CD4-positive, alpha-beta T cell (primary cell): ENCODE data around the gene CRTC1. TPM values are rescaled to one million over a fixed set of nuclear protein-coding genes. Genes with fewer than 3 reads are reported as not detected.

Source experiments
- ATAC-seq: fragments of 200-7000 bp; cut with Tn5 transposase; one replicate; pipeline ENCODE4 v1.10.0; 2022; ENCODE audit warnings: mild to moderate bottlenecking; ENCODE audit not compliant: poor library complexity
- CTCF ChIA-PET: fragments of 350-600 bp; sonication (Branson Sonifier 250); formaldehyde crosslinking; loops from one replicate; lab custom pipeline; 2021; ENCODE audit warnings: antibody characterized with exemption, inconsistent platforms; lab: Charles Lee
- POLR2A ChIA-PET: fragments of 350-600 bp; sonication (Branson Sonifier 250); formaldehyde crosslinking; loops from one replicate; lab custom pipeline; 2021; ENCODE audit warnings: antibody characterized with exemption, inconsistent platforms; lab: Charles Lee
- DNase-seq, 14 experiments: peaks; one replicate each; pipeline ENCODE4 v3.0.0-alpha.2; 2013 to 2020; ENCODE audit warnings: mixed read lengths in 2 of 14
- H3K27ac ChIP-seq, 2 donors: one replicate each; pipeline versions ENCODE4 v1.5.1 to v1.7.0; 2013; ENCODE audit warnings: low read length in 2 of 2, low read depth in 1 of 2, mild to moderate bottlenecking in 1 of 2
- H3K27me3 ChIP-seq, 2 experiments: 1 replicate in 1 of 2; 2 replicates in 1 of 2; pipeline versions ENCODE4 v1.6.1 to v1.7.0; 2013; ENCODE audit warnings: low read length in 2 of 2, control low read depth in 1 of 2, mild to moderate bottlenecking in 1 of 2, moderate library complexity in 1 of 2; ENCODE audit not compliant: insufficient read depth in 2 of 2, control insufficient read depth in 1 of 2
- H3K36me3 ChIP-seq: one replicate; pipeline ENCODE4 v1.6.1; 2013; ENCODE audit warnings: low read length, control low read depth; ENCODE audit not compliant: insufficient read depth
- H3K4me1 ChIP-seq: one replicate; pipeline ENCODE4 v1.6.1; 2013; ENCODE audit warnings: low read length, control low read depth; ENCODE audit not compliant: insufficient read depth
- H3K4me3 ChIP-seq: one replicate; pipeline ENCODE4 v1.5.1; 2013; ENCODE audit warnings: mild to moderate bottlenecking, low read length, moderate library complexity
- H3K9me3 ChIP-seq, 2 experiments: 1 replicate in 1 of 2; 2 replicates in 1 of 2; pipeline versions ENCODE4 v1.6.1 to v1.7.0; 2013; ENCODE audit warnings: low read length in 2 of 2, mild to moderate bottlenecking in 2 of 2, control low read depth in 1 of 2, moderate library complexity in 1 of 2; ENCODE audit not compliant: control insufficient read depth in 1 of 2, insufficient read depth in 1 of 2
- H3K27ac Mint-ChIP-seq: one replicate; pipeline ENCODE4 v1.8.0; 2020; ENCODE audit warnings: mixed read lengths
- H3K27me3 Mint-ChIP-seq: one replicate; pipeline ENCODE4 v1.8.0; 2021; ENCODE audit warnings: mixed read lengths
- H3K36me3 Mint-ChIP-seq: one replicate; pipeline ENCODE4 v1.8.0; 2021; ENCODE audit warnings: low read depth, mixed read lengths
- H3K4me1 Mint-ChIP-seq: one replicate; pipeline ENCODE4 v1.8.0; 2021; ENCODE audit warnings: low read depth, mixed read lengths
- H3K4me3 Mint-ChIP-seq: one replicate; pipeline ENCODE4 v1.8.0; 2020; ENCODE audit warnings: mild to moderate bottlenecking, mixed read lengths
- H3K9me3 Mint-ChIP-seq: one replicate; pipeline ENCODE4 v1.8.0; 2020; ENCODE audit warnings: mixed read lengths
- intact Hi-C, 2 experiments: fragments of 100-400 bp; cut with DNase I in 1 of 2; cut with micrococcal nuclease in 1 of 2; formaldehyde crosslinking; loops; one replicate each; pipeline versions ENCODE4 v1.15.1 to v1.9.0; 2023 to 2025; cut with DNase I, micrococcal nuclease
- total RNA-seq, 174 experiments: library from RNA in 2 of 174; stranded (reverse) in 2 of 174; gene quantifications; one replicate each; pipeline ENCODE4 v1.2.3 and lab custom pipeline; 2021 to 2026
- TF ChIP-seq, protein P1 (sequence below): fragments of 200-600 bp; IDR thresholded peaks from one replicate; pipeline ENCODE4 v1.8.0; 2022; ENCODE audit warnings: antibody characterized with exemption, mild to moderate bottlenecking

Gene CRTC1
- total RNA-seq, 2 experiments from 2014 or later: 11.8 to 12.2 TPM

DNA sequence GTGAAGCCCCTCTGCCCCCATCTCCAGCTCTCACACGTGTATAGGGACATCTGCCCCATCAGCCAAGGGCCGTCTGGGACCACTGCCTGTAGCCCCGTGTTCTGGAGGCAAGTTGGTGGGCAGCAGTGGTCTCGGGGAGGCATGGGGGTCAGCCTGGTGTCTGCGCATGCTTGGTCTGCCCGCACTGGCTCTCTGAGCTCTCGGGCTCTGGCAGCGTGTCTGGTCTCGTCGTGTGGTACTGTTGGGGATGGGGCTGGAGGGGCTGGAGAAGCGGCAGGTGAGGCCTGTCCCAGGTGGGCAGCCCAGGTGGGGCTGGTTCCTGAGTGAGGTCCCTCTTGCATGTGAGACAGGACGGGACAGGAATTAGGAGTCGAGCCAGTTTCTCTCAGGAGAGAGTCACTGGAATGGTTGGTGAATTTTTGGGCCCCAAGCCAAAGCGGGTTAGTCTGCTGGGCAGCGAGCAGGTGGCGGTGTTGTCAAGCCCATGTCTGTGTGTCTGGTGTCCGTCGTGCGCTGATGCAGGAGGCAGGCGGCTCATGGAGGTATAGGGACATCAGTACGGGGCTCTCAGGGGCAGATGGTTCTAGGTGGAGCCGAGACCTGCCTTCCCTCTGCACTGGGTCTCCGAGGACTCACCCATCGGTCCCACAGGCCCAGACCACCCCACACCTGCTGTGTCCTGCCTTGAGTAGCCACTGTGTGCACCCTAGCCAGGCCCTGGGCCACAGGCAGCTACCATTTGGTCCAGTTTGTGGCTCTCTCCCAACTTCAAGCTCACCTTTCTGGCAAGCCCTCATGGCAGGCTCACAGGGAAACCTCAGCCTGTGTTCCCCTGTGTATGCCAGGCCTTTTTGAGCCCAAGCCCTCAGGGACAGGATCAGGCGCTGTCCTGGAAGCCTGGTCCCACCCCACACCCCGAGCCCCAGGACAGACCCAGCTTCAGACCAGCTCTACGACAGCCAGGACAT lies 89.4 kb downstream of the CRTC1 start:
- CTCF ChIA-PET: no interaction called here

DNA sequence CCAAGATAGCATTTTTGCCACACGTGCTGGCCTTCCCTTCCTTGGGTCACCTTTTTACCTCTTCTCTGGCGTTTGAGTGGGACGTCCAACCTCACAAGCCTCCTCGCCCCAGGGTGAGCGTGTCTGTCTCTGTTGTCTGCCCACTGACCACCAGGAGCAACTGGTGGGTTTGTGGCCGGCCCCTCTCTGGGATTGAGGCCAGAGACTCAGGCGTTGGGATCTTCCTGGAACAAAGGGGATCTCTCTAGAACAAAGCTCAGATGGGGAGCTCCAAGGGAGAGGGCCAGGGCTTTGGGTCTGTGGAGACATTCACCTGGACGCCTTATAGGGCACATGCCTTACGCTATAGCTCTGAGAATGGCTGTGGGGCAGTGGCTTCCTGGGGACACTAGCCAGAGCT lies 90.2 kb downstream of the CRTC1 start:
- DNase-seq (no peak), ATAC-seq (no peak)
- peaks cover 2% of the 10 kb centered on the region for H3K36me3 ChIP-seq
- Mint-ChIP-seq H3K27me3 (no peaks in the 10 kb centered on the region), H3K27ac (no peak overlapping the region), H3K4me1 (no peaks in the 10 kb centered on the region), H3K36me3 (no peaks in the 10 kb centered on the region), H3K4me3 (no peak overlapping the region), H3K9me3 (no peaks in the 10 kb centered on the region)
- intact Hi-C loops: no loop called here
- no peaks in the 10 kb centered on the region for H3K9me3 ChIP-seq
- ChIA-PET POLR2A (no interaction called here), CTCF (no interaction called here)
- no peaks in the 10 kb centered on the region for H3K27me3 ChIP-seq
- TF ChIP-seq, protein P1, sequence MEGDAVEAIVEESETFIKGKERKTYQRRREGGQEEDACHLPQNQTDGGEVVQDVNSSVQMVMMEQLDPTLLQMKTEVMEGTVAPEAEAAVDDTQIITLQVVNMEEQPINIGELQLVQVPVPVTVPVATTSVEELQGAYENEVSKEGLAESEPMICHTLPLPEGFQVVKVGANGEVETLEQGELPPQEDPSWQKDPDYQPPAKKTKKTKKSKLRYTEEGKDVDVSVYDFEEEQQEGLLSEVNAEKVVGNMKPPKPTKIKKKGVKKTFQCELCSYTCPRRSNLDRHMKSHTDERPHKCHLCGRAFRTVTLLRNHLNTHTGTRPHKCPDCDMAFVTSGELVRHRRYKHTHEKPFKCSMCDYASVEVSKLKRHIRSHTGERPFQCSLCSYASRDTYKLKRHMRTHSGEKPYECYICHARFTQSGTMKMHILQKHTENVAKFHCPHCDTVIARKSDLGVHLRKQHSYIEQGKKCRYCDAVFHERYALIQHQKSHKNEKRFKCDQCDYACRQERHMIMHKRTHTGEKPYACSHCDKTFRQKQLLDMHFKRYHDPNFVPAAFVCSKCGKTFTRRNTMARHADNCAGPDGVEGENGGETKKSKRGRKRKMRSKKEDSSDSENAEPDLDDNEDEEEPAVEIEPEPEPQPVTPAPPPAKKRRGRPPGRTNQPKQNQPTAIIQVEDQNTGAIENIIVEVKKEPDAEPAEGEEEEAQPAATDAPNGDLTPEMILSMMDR: no peak
- no peak overlapping the region for H3K27ac ChIP-seq
- H3K4me1 ChIP-seq: no peaks in the 10 kb centered on the region
- no peak overlapping the region for H3K4me3 ChIP-seq

More for the DNA sequence above, 89.4 kb downstream of the CRTC1 start:
- no peaks in the 10 kb centered on the region for H3K27me3 ChIP-seq
- H3K27ac Mint-ChIP-seq: no peak overlapping the region
- no peaks in the 10 kb centered on the region for H3K36me3 Mint-ChIP-seq
- H3K4me3 Mint-ChIP-seq: no peak overlapping the region
- H3K4me1 ChIP-seq: no peaks in the 10 kb centered on the region
- peaks cover 2% of the 10 kb centered on the region for H3K36me3 ChIP-seq
- no peak overlapping the region for H3K4me3 ChIP-seq
- H3K9me3 ChIP-seq: no peaks in the 10 kb centered on the region
- TF ChIP-seq, protein P1: no peak
- H3K9me3 Mint-ChIP-seq: no peaks in the 10 kb centered on the region
- POLR2A ChIA-PET: no interaction called here
- DNase-seq (no peak), ATAC-seq (no peak)
- H3K27me3 Mint-ChIP-seq: no peaks in the 10 kb centered on the region
- intact Hi-C loops: no loop called here
- no peaks in the 10 kb centered on the region for H3K4me1 Mint-ChIP-seq
- H3K27ac ChIP-seq: no peak overlapping the region

DNA sequence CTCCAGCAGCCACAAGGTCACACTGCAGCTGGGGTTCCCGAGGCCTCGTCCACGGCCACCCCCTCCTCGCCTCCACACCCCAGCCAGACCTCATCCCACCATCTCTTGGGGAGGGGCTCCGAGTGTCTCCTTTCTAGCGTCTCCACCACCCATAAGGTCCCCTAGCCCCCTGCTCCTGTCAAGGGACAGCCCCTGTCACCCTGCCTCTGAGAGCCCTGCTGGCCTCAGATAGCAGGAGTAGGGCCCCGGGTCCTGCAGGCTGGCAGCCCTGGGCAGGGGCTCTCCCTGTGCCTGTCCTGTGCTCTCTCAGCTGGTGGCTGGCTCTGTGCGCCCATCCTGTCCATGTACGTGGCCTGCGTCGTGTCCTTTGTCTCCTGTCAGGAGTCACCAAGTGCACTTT lies 90.6 kb downstream of the CRTC1 start:
- H3K27ac ChIP-seq: no peak overlapping the region
- no peak overlapping the region for H3K27ac Mint-ChIP-seq
- DNase-seq (no peak), ATAC-seq (no peak)
- H3K4me3 ChIP-seq: no peak overlapping the region
- H3K27me3 Mint-ChIP-seq: no peaks in the 10 kb centered on the region
- TF ChIP-seq, protein P1: no peak
- H3K4me1 Mint-ChIP-seq: no peaks in the 10 kb centered on the region
- H3K36me3 Mint-ChIP-seq: no peaks in the 10 kb centered on the region
- intact Hi-C loops: no loop called here
- CTCF ChIA-PET: no interaction called here
- H3K27me3 ChIP-seq: no peaks in the 10 kb centered on the region
- H3K9me3 ChIP-seq: no peaks in the 10 kb centered on the region
- no peak overlapping the region for H3K4me3 Mint-ChIP-seq
- H3K9me3 Mint-ChIP-seq: no peaks in the 10 kb centered on the region
- POLR2A ChIA-PET: no interaction called here
- H3K4me1 ChIP-seq: no peaks in the 10 kb centered on the region
- H3K36me3 ChIP-seq: no peaks in the 10 kb centered on the region
